ENCODE measurements around the gene CKAP5. TPM values are rescaled to one million over a fixed set of nuclear protein-coding genes. Genes with fewer than 3 reads are reported as not detected.

Gene CKAP5
- total and polyA plus RNA-seq, 12 donors, result 9.6 to 114 (median 80.1) TPM

- ATAC-seq, result peak in 5 of 8 donors; percentile 7 to 35 (median 17)
Observed at GRCh38 chr11:46697303-46697702, 148.8 kb downstream of the CKAP5 start.

GRCh38 chr11:46696212-46696558 is 149.9 kb downstream of the CKAP5 start:
- Histone ChIP-seq H3K4me3 (no peak overlapping the region), H3K9me3 (no peaks in the 10 kb centered on the region), H3K36me3 (peaks cover 0 to 67% (median 32%) of the 10 kb centered on the region in 9 donors), H3K4me1 (peaks cover 28 to 69% (median 60%) of the 10 kb centered on the region in 9 donors), H3K27ac (peak overlapping the region; percentile 50 to 96 (median 81)), H3K27me3 (no peaks in the 10 kb centered on the region)
- intact Hi-C loops (cut with DNase I), result loop anchor here in 2 of 10 donors (2.0 to 10.0 kb wide), 2 partner anchors 47 to 81 kb away; partner anchors contain the start of genes ATG13 (in 1 of the 2) and HARBI1 (in 1 of the 2)
- TF ChIP-seq CTCF (IDR thresholded peaks at IDR 0.05), result no peak
- WGBS, 2 donors, result 53 to 63% methylated on average over 11 of the region's 11 CpGs
- DNase-seq (peak; percentile 78 to 82), ATAC-seq (peak; percentile 6 to 78 (median 58))

More at GRCh38 chr11:46697303-46697702, 148.8 kb downstream of the CKAP5 start:
- intact Hi-C loops (cut with DNase I), result loop anchor here in 2 of 10 donors (2.0 to 10.0 kb wide), 2 partner anchors 49 to 83 kb away; partner anchors contain the start of genes ATG13 (in 1 of the 2) and HARBI1 (in 1 of the 2)
- DNase-seq, result peak in 1 of 2 donors; percentile 61
- Histone ChIP-seq H3K9me3 (no peaks in the 10 kb centered on the region), H3K27ac (peak overlapping the region in 9 of 10 donors; percentile 31 to 96 (median 83)), H3K4me3 (peak overlapping the region in 1 of 10 donors; percentile 12), H3K4me1 (peaks cover 28 to 80% (median 70%) of the 10 kb centered on the region in 9 donors), H3K27me3 (no peaks in the 10 kb centered on the region), H3K36me3 (peaks cover 0 to 63% (median 26%) of the 10 kb centered on the region in 9 donors)
- TF ChIP-seq CTCF (IDR thresholded peaks at IDR 0.05), result no peak
- 18 to 49% methylated on average over 3 of the region's 3 CpGs for WGBS, 2 donors

- ATAC-seq, result peak in 1 of 8 donors; percentile 2
- 76 to 80% methylated on average over 12 of the region's 12 CpGs for WGBS, 2 donors
- Histone ChIP-seq H3K36me3 (peaks cover 0 to 73% (median 32%) of the 10 kb centered on the region in 9 donors), H3K9me3 (no peaks in the 10 kb centered on the region), H3K4me3 (no peak overlapping the region), H3K4me1 (peaks cover 28 to 69% (median 60%) of the 10 kb centered on the region in 9 donors), H3K27ac (peak overlapping the region; percentile 31 to 96 (median 78)), H3K27me3 (no peaks in the 10 kb centered on the region)
- no peak for TF ChIP-seq CTCF (IDR thresholded peaks at IDR 0.05)
- intact Hi-C loops (cut with DNase I), result loop anchor here in 2 of 10 donors (2.0 to 10.0 kb wide), 2 partner anchors 47 to 81 kb away; partner anchors contain the start of genes ATG13 (in 1 of the 2) and HARBI1 (in 1 of the 2)
- DNase-seq, result no peak
Observed at GRCh38 chr11:46695345-46696211, 150.5 kb downstream of the CKAP5 start.

GRCh38 chr11:46694607-46695006 is 151.5 kb downstream of the CKAP5 start:
- Histone ChIP-seq H3K9me3 (no peaks in the 10 kb centered on the region), H3K27ac (peak overlapping the region in 8 of 10 donors; percentile 24 to 96 (median 80)), H3K27me3 (no peaks in the 10 kb centered on the region), H3K36me3 (peaks cover 0 to 83% (median 32%) of the 10 kb centered on the region in 9 donors), H3K4me3 (no peak overlapping the region), H3K4me1 (peaks cover 28 to 66% (median 60%) of the 10 kb centered on the region in 9 donors)
- no peak for DNase-seq
- intact Hi-C loops (cut with DNase I), result loop anchor here in 1 of 10 donors (10.0 kb wide), 1 partner anchor 80 kb away; the partner anchor contains the start of genes ATG13 and HARBI1
- no peak for TF ChIP-seq CTCF (IDR thresholded peaks at IDR 0.05)
- WGBS, 2 donors, result 76% methylated on average over 7 of the region's 7 CpGs
- no peak for ATAC-seq
